Measurements from ENCODE around the gene LEFTY1.

DNA sequence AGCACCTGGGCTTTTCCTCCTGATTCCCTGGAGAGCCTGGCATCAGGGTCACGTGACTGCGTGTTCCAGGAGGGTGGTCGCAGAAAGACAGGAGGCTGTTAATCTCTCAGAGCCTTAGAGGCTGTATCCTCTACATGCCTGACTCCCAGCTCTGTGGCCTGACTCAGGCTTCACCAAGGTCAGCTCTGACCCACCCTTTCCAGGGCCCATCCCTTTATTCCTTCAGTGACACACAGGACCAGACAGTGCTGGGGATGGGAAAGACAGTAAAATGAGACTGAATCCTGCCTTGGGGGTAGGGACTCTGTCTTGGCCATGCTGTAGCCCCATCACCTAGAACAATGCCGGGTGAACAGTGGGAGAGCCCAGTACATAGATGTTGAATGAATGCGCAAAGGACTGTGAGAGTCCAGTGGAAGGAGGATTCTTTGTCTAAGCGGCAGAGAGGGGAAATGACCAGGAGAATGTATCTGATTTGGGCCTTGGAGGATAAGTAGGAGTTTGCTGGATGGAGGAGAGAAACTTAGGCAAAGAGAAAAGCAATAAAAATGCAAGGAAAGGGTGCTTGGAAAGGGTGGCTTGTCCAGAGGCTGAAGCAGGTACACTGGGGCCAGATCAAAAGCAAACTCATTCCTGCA lies 46.0 kb downstream of the LEFTY1 start:
- TF ChIP-seq, protein P1, sequence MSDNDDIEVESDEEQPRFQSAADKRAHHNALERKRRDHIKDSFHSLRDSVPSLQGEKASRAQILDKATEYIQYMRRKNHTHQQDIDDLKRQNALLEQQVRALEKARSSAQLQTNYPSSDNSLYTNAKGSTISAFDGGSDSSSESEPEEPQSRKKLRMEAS (IDR thresholded peaks at IDR 0.05; ENCODE audit: insufficient read depth, insufficient read length): no peak
- TF ChIP-seq POLR2AphosphoS5 (IDR thresholded peaks at IDR 0.05; ENCODE audit: insufficient read depth, low read depth, low read length) (no peak), POLR2A (IDR thresholded peaks at IDR 0.05; ENCODE audit: low read depth, low read length) (no peak), EZH2 (IDR thresholded peaks at IDR 0.05; ENCODE audit: borderline replicate concordance, low read depth, low read length, severe bottlenecking) (no peak)
- TF ChIP-seq, protein P2, sequence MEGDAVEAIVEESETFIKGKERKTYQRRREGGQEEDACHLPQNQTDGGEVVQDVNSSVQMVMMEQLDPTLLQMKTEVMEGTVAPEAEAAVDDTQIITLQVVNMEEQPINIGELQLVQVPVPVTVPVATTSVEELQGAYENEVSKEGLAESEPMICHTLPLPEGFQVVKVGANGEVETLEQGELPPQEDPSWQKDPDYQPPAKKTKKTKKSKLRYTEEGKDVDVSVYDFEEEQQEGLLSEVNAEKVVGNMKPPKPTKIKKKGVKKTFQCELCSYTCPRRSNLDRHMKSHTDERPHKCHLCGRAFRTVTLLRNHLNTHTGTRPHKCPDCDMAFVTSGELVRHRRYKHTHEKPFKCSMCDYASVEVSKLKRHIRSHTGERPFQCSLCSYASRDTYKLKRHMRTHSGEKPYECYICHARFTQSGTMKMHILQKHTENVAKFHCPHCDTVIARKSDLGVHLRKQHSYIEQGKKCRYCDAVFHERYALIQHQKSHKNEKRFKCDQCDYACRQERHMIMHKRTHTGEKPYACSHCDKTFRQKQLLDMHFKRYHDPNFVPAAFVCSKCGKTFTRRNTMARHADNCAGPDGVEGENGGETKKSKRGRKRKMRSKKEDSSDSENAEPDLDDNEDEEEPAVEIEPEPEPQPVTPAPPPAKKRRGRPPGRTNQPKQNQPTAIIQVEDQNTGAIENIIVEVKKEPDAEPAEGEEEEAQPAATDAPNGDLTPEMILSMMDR (IDR thresholded peaks at IDR 0.05; ENCODE audit: extremely low read depth in 1 of 2, insufficient read depth in 1 of 2, low read depth in 1 of 2, low read length in 2 of 2): no peak
